K562 (cell line): Measurements from ENCODE around the gene ANO3. TPM values are rescaled to one million over a fixed set of nuclear protein-coding genes. Genes with fewer than 3 reads are reported as not detected.

Source experiments
- ATAC-seq: fragments of 200-7000 bp; cut with Tn5 transposase; 3 replicates; pipeline ENCODE4 v1.9.1; 2020; ENCODE audit warnings: moderate library complexity
- BruUV-seq: library from RNA; stranded (reverse); fragments of 400-500 nt; replicated peaks from 2 replicates; lab custom pipeline; 2021; lab: Mats Ljungman, UMichigan
- CTCF ChIA-PET: fragments of 300-600 bp; formaldehyde crosslinking; extraction: SDS; loops from one replicate; lab custom pipeline; 2021; ENCODE audit warnings: low intra/inter-chr PET ratio; lab: Yijun Ruan, JAX
- POLR2A ChIA-PET: fragments of 300-600, 350-650 bp; sonication (Branson Sonifier 250); formaldehyde crosslinking; extraction: SDS; loops from one replicate; lab custom pipeline; 2021; ENCODE audit warnings: antibody characterized with exemption, inconsistent platforms; lab: Yijun Ruan, JAX
- DNase-seq, 4 experiments: peaks; one replicate each; pipeline versions ENCODE4 v3.0.0 to v3.0.0-alpha.2; 2011 to 2018; ENCODE audit warnings: low spot score in 3 of 4, mixed read lengths in 3 of 4; ENCODE audit errors: extremely low read depth in 1 of 4
- FAIRE-seq: peaks from 2 replicates; lab custom pipeline; 2011; peaks lifted over from hg19 to GRCh38; lab: Jason Lieb, UNC
- H2AFZ ChIP-seq: 2 replicates; pipeline ENCODE4 v1.6.0; 2011; ENCODE audit warnings: low read depth, low read length, control low read depth, inconsistent platforms
- H3K27ac ChIP-seq: fragments of 200-600 bp; 3 replicates; pipeline ENCODE4 v1.8.0; 2011; ENCODE audit warnings: low read depth, mild to moderate bottlenecking, control low read depth, inconsistent platforms, low read length, moderate library complexity, mixed read lengths; ENCODE audit errors: extremely low read depth
- H3K27me3 ChIP-seq, 2 experiments: fragments of 300-600 bp in 1 of 2; 2 replicates in 1 of 2; 3 replicates in 1 of 2; pipeline versions ENCODE4 v1.6.0 to v1.8.0; 2011; ENCODE audit warnings: inconsistent platforms in 2 of 2, low read length in 2 of 2, mild to moderate bottlenecking in 1 of 2, mixed read lengths in 1 of 2, moderate library complexity in 1 of 2; ENCODE audit not compliant: control insufficient read depth in 2 of 2, insufficient read depth in 2 of 2
- H3K36me3 ChIP-seq: fragments of 300-600 bp; 3 replicates; pipeline ENCODE4 v1.8.0; 2011; ENCODE audit warnings: mild to moderate bottlenecking, low read length, inconsistent platforms; ENCODE audit not compliant: control insufficient read depth, insufficient read depth
- H3K4me1 ChIP-seq, 2 experiments: fragments of 200-600 bp in 1 of 2; replicated peaks in 1 of 2; 2 replicates in 1 of 2; 3 replicates in 1 of 2; pipeline versions ENCODE4 v1.5.1 to v1.8.0; 2011; ENCODE audit warnings: inconsistent platforms in 2 of 2, low read length in 2 of 2, mild to moderate bottlenecking in 1 of 2, mixed read lengths in 1 of 2, moderate library complexity in 1 of 2; ENCODE audit not compliant: control insufficient read depth in 2 of 2, insufficient read depth in 2 of 2
- H3K4me2 ChIP-seq: 2 replicates; pipeline ENCODE4 v1.6.1; 2011; ENCODE audit warnings: low read length, control low read depth, inconsistent platforms, mixed read lengths; ENCODE audit not compliant: insufficient read depth
- H3K4me3 ChIP-seq: fragments of 200-600 bp; sonication (generic), shearing (Covaris generic); 2 replicates; pipeline ENCODE4 v1.5.1; 2016; ENCODE audit warnings: control low read depth, inconsistent platforms
- H3K79me2 ChIP-seq: fragments of 200-600 bp; 3 replicates; pipeline ENCODE4 v1.8.0; 2011; ENCODE audit warnings: low read length, inconsistent platforms; ENCODE audit not compliant: control insufficient read depth, insufficient read depth
- H3K9ac ChIP-seq, 2 experiments: 2 replicates each; pipeline versions ENCODE4 v1.6.0 to v1.6.1; 2011; ENCODE audit warnings: low read depth in 2 of 2, low read length in 2 of 2, control low read depth in 1 of 2, inconsistent platforms in 1 of 2, mild to moderate bottlenecking in 1 of 2, mixed read lengths in 1 of 2; ENCODE audit not compliant: insufficient read depth in 1 of 2
- H3K9me1 ChIP-seq: one replicate; pipeline ENCODE4 v1.6.0; 2011; ENCODE audit warnings: inconsistent platforms, mild to moderate bottlenecking, low read length, moderate library complexity; ENCODE audit not compliant: control insufficient read depth, insufficient read depth
- H3K9me3 ChIP-seq: replicated peaks from 2 replicates; pipeline ENCODE4 v1.5.1; 2011; ENCODE audit warnings: low read depth, low read length, inconsistent platforms; ENCODE audit not compliant: control insufficient read depth, insufficient read depth
- H4K20me1 ChIP-seq: replicated peaks from 2 replicates; pipeline ENCODE4 v1.6.1; 2011; ENCODE audit warnings: low read length, inconsistent platforms, mixed read lengths; ENCODE audit not compliant: control insufficient read depth, insufficient read depth
- CREM ChIP-seq: IDR thresholded peaks from 2 replicates; pipeline ENCODE4 v1.6.1; 2014; ENCODE audit warnings: antibody characterized with exemption, low read depth
- DMBX1 ChIP-seq: fragments of 250-450 bp; sonication (Bioruptor Pico); IDR thresholded peaks from 2 replicates; pipeline ENCODE4 v1.8.0; 2022; ENCODE audit warnings: inconsistent platforms, mild to moderate bottlenecking, moderate library complexity, borderline replicate concordance
- KAT8 ChIP-seq: fragments of 450-650 bp; IDR thresholded peaks from 2 replicates; pipeline ENCODE4 v1.6.1; 2016; ENCODE audit warnings: low read depth, mild to moderate bottlenecking
- MAZ ChIP-seq, 2 experiments: fragments of 450-650 bp in 1 of 2; sonication (generic) in 1 of 2; formaldehyde crosslinking; IDR thresholded peaks in 1 of 2; conservative IDR thresholded peaks in 1 of 2; 2 replicates each; pipeline versions ENCODE4 v1.4.0 to v1.5.0; 2020; ENCODE audit warnings: mild to moderate bottlenecking in 1 of 2, missing genetic modification reagents in 1 of 2
- NCOA4 ChIP-seq: fragments of 450-650 bp; IDR thresholded peaks from 2 replicates; pipeline ENCODE4 v1.6.1; 2018; ENCODE audit warnings: mild to moderate bottlenecking; ENCODE audit not compliant: partially characterized antibody
- RFX1 ChIP-seq: fragments of 450-650 bp; IDR thresholded peaks from 2 replicates; pipeline ENCODE4 v1.6.1; 2016; ENCODE audit warnings: mild to moderate bottlenecking, moderate library complexity
- RFX5 ChIP-seq: IDR thresholded peaks from 2 replicates; pipeline ENCODE4 v1.6.1; 2011; ENCODE audit warnings: low read depth, mild to moderate bottlenecking, improper control_type of control experiment, low read length
- SAFB2 ChIP-seq: fragments of 200-400 bp; formaldehyde crosslinking; IDR thresholded peaks from 2 replicates; pipeline ENCODE4 v1.6.1; 2018; ENCODE audit warnings: borderline replicate concordance, low read length, low read depth, moderate library complexity; ENCODE audit not compliant: severe bottlenecking
- SETDB1 ChIP-seq: IDR thresholded peaks from one replicate; pipeline ENCODE4 v1.6.1; 2012; ENCODE audit warnings: low read length, control low read depth, inconsistent platforms
- WHSC1 ChIP-seq: IDR thresholded peaks from one replicate; pipeline ENCODE4 v1.6.1; 2012; ENCODE audit warnings: low read length, control low read depth, inconsistent platforms
- XRCC5 ChIP-seq: fragments of 200-400 bp; formaldehyde crosslinking; IDR thresholded peaks from 2 replicates; pipeline ENCODE4 v1.6.1; 2017; ENCODE audit warnings: low read depth, mild to moderate bottlenecking, low read length
- YBX1 ChIP-seq: fragments of 450-650 bp; IDR thresholded peaks from 2 replicates; pipeline ENCODE4 v1.7.1; 2016; ENCODE audit warnings: mild to moderate bottlenecking
- ZNF507 ChIP-seq: conservative IDR thresholded peaks from 2 replicates; pipeline ENCODE4 v1.6.1; 2017; ENCODE audit warnings: missing genetic modification characterization, missing compliant biosample characterization
- WGBS: fragments of 100-300 bp; shearing (Covaris generic); methylation state at CpG from one replicate; pipeline ENCODE4 v1.1.6; 2016; ENCODE audit warnings: low coverage, mixed read lengths; ENCODE audit not compliant: insufficient coverage; ENCODE audit errors: missing lambda C conversion rate; 5-methylcytosine and 5-hydroxymethylcytosine counted together
- in situ Hi-C: fragments of 300-500 bp; cut with MboI; formaldehyde crosslinking; loops from 4 replicates; pipeline ENCODE4 v1.15.0; 2018; ENCODE audit warnings: inconsistent platforms, mixed read lengths
- intact Hi-C: fragments of 100-400 bp; cut with micrococcal nuclease; formaldehyde crosslinking; loops from 2 replicates; pipeline ENCODE4 v1.14.2; 2022
- polyA plus RNA-seq, 8 experiments: library from polyadenylated mRNA; depleted of rRNA in 4 of 8; stranded (reverse) in 5 of 8; unstranded in 3 of 8; fragments of >200 nt; fragmentation: Nextera tagmentation in 2 of 8; fragmentation: Illumina TruSeq in 1 of 8; extraction: Ambion mirVana in 2 of 8; extraction: Trizol in 1 of 8; gene quantifications; 2 replicates each; pipeline versions ENCODE4 v1.2.1 to v1.2.3, GENCODE V29; 2011 to 2014; ENCODE audit warnings: inconsistent platforms in 1 of 8, missing spikeins in 1 of 8
- total RNA-seq, 7 experiments: library from RNA; depleted of rRNA in 6 of 7; stranded (reverse); fragments of >200 nt in 6 of 7; fragmentation: Illumina TruSeq in 2 of 7; extraction: Trizol in 2 of 7; gene quantifications; 2 replicates each; pipeline versions ENCODE4 v1.2.1 to v1.2.3, GENCODE V29; 2011 to 2021; ENCODE audit warnings: low replicate concordance in 1 of 7
- TF ChIP-seq, protein P1 (sequence below): fragments of 450-650 bp; IDR thresholded peaks from 2 replicates; pipeline ENCODE4 v1.6.1; 2016; ENCODE audit warnings: mild to moderate bottlenecking
- TF ChIP-seq, protein P2 (sequence below): fragments of 450-650 bp; formaldehyde crosslinking; IDR thresholded peaks from 2 replicates; pipeline ENCODE4 v1.4.0; 2020; ENCODE audit warnings: mild to moderate bottlenecking, moderate library complexity
- TF ChIP-seq, protein P3 (sequence below): fragments of 250-450 bp; sonication (Bioruptor Pico); IDR thresholded peaks from 2 replicates; pipeline ENCODE4 v1.5.0; 2020; ENCODE audit warnings: mild to moderate bottlenecking

The ANO3 gene
- total and polyA plus RNA-seq, 9 of the 15 experiments (the other 6 are each of a cell fraction or from before 2014, with no cell fraction given), result 0.01 to 0.13 (median 0.04) TPM; not detected in 1

DNA sequence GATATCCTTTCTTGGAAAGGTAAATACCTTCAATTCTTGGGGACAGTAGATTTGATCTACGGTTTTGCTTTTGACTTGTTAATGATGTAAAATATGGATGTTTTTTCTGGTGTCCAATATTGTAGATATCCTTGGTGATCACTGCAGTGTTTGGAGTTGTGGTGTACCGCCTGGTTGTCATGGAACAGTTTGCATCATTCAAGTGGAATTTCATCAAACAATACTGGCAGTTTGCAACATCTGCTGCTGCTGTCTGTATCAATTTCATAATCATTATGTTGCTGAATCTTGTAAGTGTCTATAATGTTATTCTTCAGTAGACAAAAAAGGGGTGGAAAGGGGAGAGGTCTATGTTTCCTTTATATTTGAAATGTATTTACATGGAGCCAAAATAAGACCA, 267.5 kb downstream of the ANO3 start:
- ATAC-seq (no peak), FAIRE-seq (no peak), DNase-seq (no peak)
- Histone ChIP-seq H3K4me2 (no peak overlapping the region), H3K4me1 (no peaks in the 10 kb centered on the region), H2AFZ (no peak overlapping the region), H3K27me3 (no peaks in the 10 kb centered on the region), H3K36me3 (no peaks in the 10 kb centered on the region), H3K79me2 (no peaks in the 10 kb centered on the region), H3K9me3 (no peaks in the 10 kb centered on the region), H4K20me1 (no peaks in the 10 kb centered on the region), H3K27ac (no peak overlapping the region), H3K4me3 (no peak overlapping the region), H3K9ac (no peak overlapping the region), H3K9me1 (no peaks in the 10 kb centered on the region)
- in situ Hi-C loops (no loop called here), intact Hi-C loops (no loop called here)
- POLR2A ChIA-PET, result no interaction called here
- CTCF ChIA-PET, result no interaction called here
- WGBS, result 0% methylated on average over 2 of the region's 2 CpGs
- no TSS peak for BruUV-seq
- TF ChIP-seq WHSC1 (no peak), KAT8 (no peak), SAFB2 (no peak), ZNF507 (tag) (no peak), CREM (no peak), RFX1 (no peak), SETDB1 (no peak), NCOA4 (no peak), YBX1 (no peak), MAZ (CRISPR knock-in tag; conservative IDR thresholded peaks at IDR 0.05 in 1 of 2, IDR thresholded peaks at IDR 0.05 in 1 of 2) (no peak), XRCC5 (no peak), RFX5 (no peak), DMBX1 (CRISPR knock-in tag) (no peak)
- TF ChIP-seq, protein P1, sequence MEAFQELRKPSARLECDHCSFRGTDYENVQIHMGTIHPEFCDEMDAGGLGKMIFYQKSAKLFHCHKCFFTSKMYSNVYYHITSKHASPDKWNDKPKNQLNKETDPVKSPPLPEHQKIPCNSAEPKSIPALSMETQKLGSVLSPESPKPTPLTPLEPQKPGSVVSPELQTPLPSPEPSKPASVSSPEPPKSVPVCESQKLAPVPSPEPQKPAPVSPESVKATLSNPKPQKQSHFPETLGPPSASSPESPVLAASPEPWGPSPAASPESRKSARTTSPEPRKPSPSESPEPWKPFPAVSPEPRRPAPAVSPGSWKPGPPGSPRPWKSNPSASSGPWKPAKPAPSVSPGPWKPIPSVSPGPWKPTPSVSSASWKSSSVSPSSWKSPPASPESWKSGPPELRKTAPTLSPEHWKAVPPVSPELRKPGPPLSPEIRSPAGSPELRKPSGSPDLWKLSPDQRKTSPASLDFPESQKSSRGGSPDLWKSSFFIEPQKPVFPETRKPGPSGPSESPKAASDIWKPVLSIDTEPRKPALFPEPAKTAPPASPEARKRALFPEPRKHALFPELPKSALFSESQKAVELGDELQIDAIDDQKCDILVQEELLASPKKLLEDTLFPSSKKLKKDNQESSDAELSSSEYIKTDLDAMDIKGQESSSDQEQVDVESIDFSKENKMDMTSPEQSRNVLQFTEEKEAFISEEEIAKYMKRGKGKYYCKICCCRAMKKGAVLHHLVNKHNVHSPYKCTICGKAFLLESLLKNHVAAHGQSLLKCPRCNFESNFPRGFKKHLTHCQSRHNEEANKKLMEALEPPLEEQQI, result no peak
- TF ChIP-seq, protein P2, sequence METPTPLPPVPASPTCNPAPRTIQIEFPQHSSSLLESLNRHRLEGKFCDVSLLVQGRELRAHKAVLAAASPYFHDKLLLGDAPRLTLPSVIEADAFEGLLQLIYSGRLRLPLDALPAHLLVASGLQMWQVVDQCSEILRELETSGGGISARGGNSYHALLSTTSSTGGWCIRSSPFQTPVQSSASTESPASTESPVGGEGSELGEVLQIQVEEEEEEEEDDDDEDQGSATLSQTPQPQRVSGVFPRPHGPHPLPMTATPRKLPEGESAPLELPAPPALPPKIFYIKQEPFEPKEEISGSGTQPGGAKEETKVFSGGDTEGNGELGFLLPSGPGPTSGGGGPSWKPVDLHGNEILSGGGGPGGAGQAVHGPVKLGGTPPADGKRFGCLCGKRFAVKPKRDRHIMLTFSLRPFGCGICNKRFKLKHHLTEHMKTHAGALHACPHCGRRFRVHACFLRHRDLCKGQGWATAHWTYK (CRISPR knock-in tag), result no peak
- TF ChIP-seq, protein P3, sequence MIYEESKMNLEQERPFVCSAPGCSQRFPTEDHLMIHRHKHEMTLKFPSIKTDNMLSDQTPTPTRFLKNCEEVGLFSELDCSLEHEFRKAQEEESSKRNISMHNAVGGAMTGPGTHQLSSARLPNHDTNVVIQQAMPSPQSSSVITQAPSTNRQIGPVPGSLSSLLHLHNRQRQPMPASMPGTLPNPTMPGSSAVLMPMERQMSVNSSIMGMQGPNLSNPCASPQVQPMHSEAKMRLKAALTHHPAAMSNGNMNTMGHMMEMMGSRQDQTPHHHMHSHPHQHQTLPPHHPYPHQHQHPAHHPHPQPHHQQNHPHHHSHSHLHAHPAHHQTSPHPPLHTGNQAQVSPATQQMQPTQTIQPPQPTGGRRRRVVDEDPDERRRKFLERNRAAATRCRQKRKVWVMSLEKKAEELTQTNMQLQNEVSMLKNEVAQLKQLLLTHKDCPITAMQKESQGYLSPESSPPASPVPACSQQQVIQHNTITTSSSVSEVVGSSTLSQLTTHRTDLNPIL, result no peak
